ENCODE results near the gene CELF2. TPM values are rescaled to one million over a fixed set of nuclear protein-coding genes. Genes with fewer than 3 reads are reported as not detected.

CELF2 gene
- total RNA-seq, 4 donors from 2014 or later: 30.0 to 56.6 (median 43.3) TPM

- Histone ChIP-seq H3K4me1 (no peaks in the 10 kb centered on the region), H3K9me3 (no peaks in the 10 kb centered on the region), H3K36me3 (peaks cover 0 to 7% of the 10 kb centered on the region in 2 donors), H3K4me3 (no peak overlapping the region), H3K27me3 (no peaks in the 10 kb centered on the region), H3K27ac (no peak overlapping the region)
- TF ChIP-seq CTCF (IDR thresholded peaks at IDR 0.05 in 4 of 5, conservative IDR thresholded peaks at IDR 0.05 in 1 of 5) (no peak), POLR2A (IDR thresholded peaks at IDR 0.05) (no peak)
- in situ Hi-C loops (cut with MboI; ENCODE audit: low sequenced_read_pairs in 4 of 4) (no loop called here), intact Hi-C loops (cut with DNase I; ENCODE audit: low total_unique reads) (no loop called here)
- DNase-seq (no peak), ATAC-seq (no peak)
These were observed 285.9 kb downstream of the CELF2 start for GRCh38 chr10:11303361-11304170.

GRCh38 chr10:11304906-11305585 is 287.4 kb downstream of the CELF2 start:
- in situ Hi-C loops (cut with MboI; ENCODE audit: low sequenced_read_pairs in 4 of 4): no loop called here
- TF ChIP-seq CTCF (IDR thresholded peaks at IDR 0.05 in 4 of 5, conservative IDR thresholded peaks at IDR 0.05 in 1 of 5): no peak
- TF ChIP-seq POLR2A (IDR thresholded peaks at IDR 0.05): no peak
- peaks cover 0 to 7% of the 10 kb centered on the region in 2 donors for H3K36me3 ChIP-seq

GRCh38 chr10:11305825-11306593 is 288.3 kb downstream of the CELF2 start:
- Histone ChIP-seq H3K27ac (no peak overlapping the region), H3K4me1 (no peaks in the 10 kb centered on the region), H3K27me3 (no peaks in the 10 kb centered on the region), H3K4me3 (no peak overlapping the region), H3K9me3 (no peaks in the 10 kb centered on the region), H3K36me3 (peaks cover 0 to 7% of the 10 kb centered on the region in 2 donors)
- DNase-seq (no peak), ATAC-seq (no peak)
- in situ Hi-C loops (cut with MboI; ENCODE audit: low sequenced_read_pairs in 4 of 4): no loop called here
- intact Hi-C loops (cut with DNase I; ENCODE audit: low total_unique reads): no loop called here
- TF ChIP-seq CTCF (IDR thresholded peaks at IDR 0.05 in 4 of 5, conservative IDR thresholded peaks at IDR 0.05 in 1 of 5): no peak
- TF ChIP-seq POLR2A (IDR thresholded peaks at IDR 0.05): no peak

More at GRCh38 chr10:11304906-11305585, 287.4 kb downstream of the CELF2 start:
- H3K4me1 ChIP-seq: no peaks in the 10 kb centered on the region
- H3K9me3 ChIP-seq: no peaks in the 10 kb centered on the region
- no peak for ATAC-seq
- DNase-seq: no peak
- no peaks in the 10 kb centered on the region for H3K27me3 ChIP-seq
- no peak overlapping the region for H3K4me3 ChIP-seq
- H3K27ac ChIP-seq: no peak overlapping the region
- intact Hi-C loops (cut with DNase I; ENCODE audit: low total_unique reads): no loop called here

- Histone ChIP-seq H3K36me3 (peaks cover 0 to 7% of the 10 kb centered on the region in 2 donors), H3K4me3 (no peak overlapping the region), H3K9me3 (no peaks in the 10 kb centered on the region), H3K27ac (no peak overlapping the region), H3K4me1 (no peaks in the 10 kb centered on the region), H3K27me3 (no peaks in the 10 kb centered on the region)
- in situ Hi-C loops (cut with MboI; ENCODE audit: low sequenced_read_pairs in 4 of 4) (no loop called here), intact Hi-C loops (cut with DNase I; ENCODE audit: low total_unique reads) (no loop called here)
- DNase-seq (no peak), ATAC-seq (no peak)
- TF ChIP-seq CTCF (IDR thresholded peaks at IDR 0.05 in 4 of 5, conservative IDR thresholded peaks at IDR 0.05 in 1 of 5) (no peak), POLR2A (IDR thresholded peaks at IDR 0.05) (no peak)
These were observed 289.3 kb downstream of the CELF2 start for GRCh38 chr10:11307004-11307403.
